Endodermal cell (in vitro differentiated cells): ENCODE results near the gene ZC3H6. TPM values are rescaled to one million over a fixed set of nuclear protein-coding genes. Genes with fewer than 3 reads are reported as not detected.
"Not testable (repeated sequence)": the region's sequence is repeated elsewhere in the genome, so short reads cannot be mapped to it uniquely, and the experiment has no call there.

Experiments
- DNase-seq: peaks from one replicate; pipeline ENCODE4 v3.0.0-alpha.2; 2017
- H3K27ac ChIP-seq: 2 replicates; pipeline ENCODE4 v1.5.1; 2013; ENCODE audit warnings: mild to moderate bottlenecking, low read depth, low read length, moderate library complexity
- H3K27me3 ChIP-seq: 2 replicates; pipeline ENCODE4 v1.6.1; 2013; ENCODE audit warnings: mild to moderate bottlenecking, low read length, moderate library complexity; ENCODE audit not compliant: insufficient read depth, control insufficient read depth, poor library complexity, severe bottlenecking
- H3K36me3 ChIP-seq: 2 replicates; pipeline ENCODE4 v1.7.0; 2013; ENCODE audit warnings: mild to moderate bottlenecking, low read length, moderate library complexity; ENCODE audit not compliant: control insufficient read depth, insufficient read depth
- H3K4me1 ChIP-seq: one replicate; pipeline ENCODE4 v1.7.0; 2013; ENCODE audit warnings: low read length; ENCODE audit not compliant: control insufficient read depth, insufficient read depth
- H3K4me3 ChIP-seq: 2 replicates; pipeline ENCODE4 v1.5.1; 2013; ENCODE audit warnings: mild to moderate bottlenecking, low read length, moderate library complexity
- H3K9ac ChIP-seq: 2 replicates; pipeline ENCODE4 v1.6.1; 2013; ENCODE audit warnings: mild to moderate bottlenecking, low read length, moderate library complexity; ENCODE audit not compliant: poor library complexity, severe bottlenecking; ENCODE audit errors: extremely low read depth
- H3K9me3 ChIP-seq: 2 replicates; pipeline ENCODE4 v1.6.1; 2013; ENCODE audit warnings: mild to moderate bottlenecking, low read length, moderate library complexity; ENCODE audit not compliant: control insufficient read depth
- H3K27ac Mint-ChIP-seq: 2 replicates; pipeline ENCODE4 v1.8.0; 2020; ENCODE audit warnings: mixed read lengths
- H3K27me3 Mint-ChIP-seq: 2 replicates; pipeline ENCODE4 v1.8.0; 2021; ENCODE audit warnings: mild to moderate bottlenecking, mixed read lengths; ENCODE audit not compliant: insufficient read depth
- H3K36me3 Mint-ChIP-seq: 2 replicates; pipeline ENCODE4 v1.8.0; 2020; ENCODE audit warnings: low read depth, mixed read lengths
- H3K4me1 Mint-ChIP-seq: 2 replicates; pipeline ENCODE4 v1.8.0; 2020; ENCODE audit warnings: mixed read lengths
- H3K4me3 Mint-ChIP-seq: 2 replicates; pipeline ENCODE4 v1.8.0; 2020; ENCODE audit warnings: mild to moderate bottlenecking, moderate library complexity, mixed read lengths
- H3K9me3 Mint-ChIP-seq: 2 replicates; pipeline ENCODE4 v1.8.0; 2020; ENCODE audit warnings: mild to moderate bottlenecking, mixed read lengths
- CTCF ChIP-seq: fragments of 200-600 bp; sonication (generic); conservative IDR thresholded peaks from 2 replicates; pipeline ENCODE4 v1.5.0; 2021; ENCODE audit warnings: antibody characterized with exemption, mild to moderate bottlenecking
- WGBS, 2 experiments: methylation state at CpG; one replicate each; pipeline versions ENCODE4 v1.1.5 to v1.1.7; 2013; ENCODE audit warnings: missing lambda C conversion rate in 2 of 2, mixed read lengths in 1 of 2; ENCODE audit not compliant: insufficient coverage in 1 of 2, insufficient read length in 1 of 2; 5-methylcytosine and 5-hydroxymethylcytosine counted together
- total RNA-seq, 2 donors: library from RNA; stranded (reverse); fragmentation: NEBNext Ultra II Directional in 1 of 2; extraction: Animal tissue kit (Norgen Biotek cat#: 25700) in 1 of 2; gene quantifications; 2 replicates in 1 of 2; 3 replicates in 1 of 2; pipeline ENCODE4 v1.2.1, GENCODE V29; 2021

Gene ZC3H6
- total RNA-seq, 2 donors from 2014 or later, result 8.0 to 21.5 TPM

GRCh38 chr2:112277596-112278220 is 2.3 kb downstream of the ZC3H6 start:
- no peak overlapping the region for H3K9ac ChIP-seq
- H3K36me3 ChIP-seq, result no peaks in the 10 kb centered on the region
- no peaks in the 10 kb centered on the region for H3K9me3 ChIP-seq
- Mint-ChIP-seq H3K4me1 (peaks cover 12% of the 10 kb centered on the region), H3K27me3 (no peaks in the 10 kb centered on the region), H3K9me3 (no peaks in the 10 kb centered on the region), H3K27ac (no peak overlapping the region), H3K4me3 (no peak overlapping the region), H3K36me3 (no peaks in the 10 kb centered on the region)
- H3K27me3 ChIP-seq, result no peaks in the 10 kb centered on the region
- no peak for TF ChIP-seq CTCF
- no peak overlapping the region for H3K27ac ChIP-seq
- peaks cover 8% of the 10 kb centered on the region for H3K4me1 ChIP-seq
- 94 to 98% methylated on average over 4 to 5 of the region's 5 CpGs for WGBS, 2 experiments
- no peak for DNase-seq
- no peak overlapping the region for H3K4me3 ChIP-seq

GRCh38 chr2:112282066-112282465 is 6.7 kb downstream of the ZC3H6 start:
- H3K9me3 ChIP-seq, H3K27me3 ChIP-seq, H3K4me3 Mint-ChIP-seq, H3K4me3 ChIP-seq, H3K36me3 ChIP-seq, H3K4me1 Mint-ChIP-seq, H3K9me3 Mint-ChIP-seq, H3K27ac Mint-ChIP-seq, H3K27me3 Mint-ChIP-seq, H3K9ac ChIP-seq, H3K4me1 ChIP-seq, DNase-seq, H3K36me3 Mint-ChIP-seq, H3K27ac ChIP-seq: not testable (repeated sequence)
- 95% methylated on average over 4 of the region's 4 CpGs; no CpG with 5 or more reads in 1 of the 2 experiments for WGBS, 2 experiments

- H3K9me3 Mint-ChIP-seq, H3K27me3 Mint-ChIP-seq: not testable (repeated sequence)
- no CpG with 5 or more reads among the region's 2 CpGs for WGBS, 2 experiments
These were observed 8.1 kb downstream of the ZC3H6 start for GRCh38 chr2:112283535-112283934.

GRCh38 chr2:112290088-112290487 is 14.7 kb downstream of the ZC3H6 start:
- no peaks in the 10 kb centered on the region for H3K9me3 Mint-ChIP-seq

More at GRCh38 chr2:112283535-112283934, 8.1 kb downstream of the ZC3H6 start:
- not testable (repeated sequence) for H3K36me3 Mint-ChIP-seq, H3K9ac ChIP-seq, H3K9me3 ChIP-seq, H3K27ac ChIP-seq, H3K4me3 ChIP-seq, H3K27ac Mint-ChIP-seq, H3K4me1 Mint-ChIP-seq, H3K27me3 ChIP-seq, H3K4me1 ChIP-seq, H3K36me3 ChIP-seq, H3K4me3 Mint-ChIP-seq, DNase-seq

More at GRCh38 chr2:112290088-112290487, 14.7 kb downstream of the ZC3H6 start:
- H3K36me3 ChIP-seq, result no peaks in the 10 kb centered on the region
- DNase-seq, result no peak
- no peak overlapping the region for H3K4me3 ChIP-seq
- WGBS, 2 experiments, result 93% methylated on average over 3 of the region's 3 CpGs; no CpG with 5 or more reads in 1 of the 2 experiments
- H3K9me3 ChIP-seq, result no peaks in the 10 kb centered on the region
- H3K36me3 Mint-ChIP-seq, result peaks cover 1% of the 10 kb centered on the region
- H3K4me3 Mint-ChIP-seq, result no peak overlapping the region
- no peak for TF ChIP-seq CTCF
- H3K9ac ChIP-seq, result no peak overlapping the region
- H3K4me1 ChIP-seq, result no peaks in the 10 kb centered on the region
- H3K27me3 ChIP-seq, result no peaks in the 10 kb centered on the region
- no peaks in the 10 kb centered on the region for H3K4me1 Mint-ChIP-seq
- no peaks in the 10 kb centered on the region for H3K27me3 Mint-ChIP-seq
- no peak overlapping the region for H3K27ac Mint-ChIP-seq
- H3K27ac ChIP-seq, result no peak overlapping the region
